Uterus (tissue), 4 donors: ENCODE results near the gene KRT7. TPM values are rescaled to one million over a fixed set of nuclear protein-coding genes. Genes with fewer than 3 reads are reported as not detected.
"Not testable (repeated sequence)": the region's sequence is repeated elsewhere in the genome, so short reads cannot be mapped to it uniquely, and the experiment has no call there.

Experiments used
- DNase-seq, 2 donors: peaks; one replicate each; pipeline ENCODE4 v3.0.0-alpha.2; 2019 to 2020
- H3K27ac ChIP-seq, 2 donors: fragments of 200-600 bp; sonication (generic); 1 replicate in 1 of 2; 2 replicates in 1 of 2; pipeline ENCODE4 v1.5.1; 2016 to 2018
- H3K27me3 ChIP-seq, 2 donors: fragments of 200-600 bp; sonication (generic); one replicate each; pipeline ENCODE4 v1.5.1; 2018 to 2019; ENCODE audit warnings: control low read depth in 1 of 2
- H3K36me3 ChIP-seq, 2 donors: fragments of 200-600 bp; sonication (generic); one replicate each; pipeline ENCODE4 v1.5.1; 2019; ENCODE audit warnings: control low read depth in 1 of 2
- H3K4me1 ChIP-seq, 2 donors: fragments of 200-600 bp; sonication (generic); one replicate each; pipeline ENCODE4 v1.5.1; 2018 to 2019; ENCODE audit warnings: control low read depth in 1 of 2
- H3K4me3 ChIP-seq, 2 donors: fragments of 200-600 bp; sonication (generic); 1 replicate in 1 of 2; 2 replicates in 1 of 2; pipeline ENCODE4 v1.5.1; 2018 to 2019; ENCODE audit warnings: mild to moderate bottlenecking in 1 of 2
- H3K9me3 ChIP-seq, 2 donors: fragments of 200-600 bp; sonication (generic); one replicate each; pipeline ENCODE4 v1.5.1; 2019; ENCODE audit warnings: control low read depth in 1 of 2
- CTCF ChIP-seq, 4 experiments: fragments of 200-600 bp in 2 of 4; fragments of 450-650 bp in 2 of 4; sonication (generic) in 2 of 4; IDR thresholded peaks; one replicate each; pipeline ENCODE4 v1.5.1; 2016 to 2019; ENCODE audit warnings: antibody characterized with exemption in 4 of 4, mild to moderate bottlenecking in 2 of 4, moderate library complexity in 1 of 4
- POLR2A ChIP-seq, 2 donors: fragments of 450-650 bp; IDR thresholded peaks; one replicate each; pipeline ENCODE4 v1.6.1; 2016; ENCODE audit warnings: antibody characterized with exemption in 2 of 2, mild to moderate bottlenecking in 1 of 2, moderate library complexity in 1 of 2
- intact Hi-C: fragments of 100-400 bp; cut with DNase I; formaldehyde crosslinking; loops from one replicate; pipeline ENCODE4 v1.15.1; 2023; ENCODE audit warnings: low total_unique reads
- total RNA-seq, 4 donors: library from RNA; depleted of rRNA in 3 of 4; stranded (reverse); fragments of >200 nt in 3 of 4; gene quantifications; one replicate each; pipeline versions ENCODE4 v1.1.0 to v1.2.4, GENCODE V29; 2014 to 2023
- donor health status: DM: yes; HTN: yes; CAD: no.

The KRT7 gene
- total RNA-seq, 4 donors from 2014 or later, result 2.1 to 51.2 (median 5.1) TPM; not detected in 1

DNA sequence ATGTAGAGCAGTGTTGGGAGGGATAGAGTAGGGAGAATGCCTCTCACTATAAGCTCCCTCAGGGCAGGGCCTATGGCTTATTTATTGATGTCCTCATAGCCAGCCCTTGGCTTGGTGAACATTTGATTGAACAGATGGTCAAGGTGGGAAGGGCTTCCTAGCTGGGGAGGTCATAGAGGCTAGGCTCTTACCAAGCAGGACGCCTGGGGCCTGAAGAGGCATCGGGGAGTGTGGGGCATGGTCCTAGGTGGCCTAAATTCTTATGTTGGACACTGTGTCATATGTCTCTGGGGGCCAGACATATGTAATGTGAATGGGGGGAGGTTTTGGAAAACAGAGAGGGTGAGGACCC, 23.5 kb downstream of the KRT7 start:
- Histone ChIP-seq H3K27me3 (peaks cover 0 to 8% of the 10 kb centered on the region in 2 donors), H3K27ac (no peak overlapping the region), H3K9me3 (no peaks in the 10 kb centered on the region), H3K4me3 (no peak overlapping the region), H3K4me1 (peaks cover 0 to 8% of the 10 kb centered on the region in 2 donors), H3K36me3 (no peaks in the 10 kb centered on the region)
- no peak for DNase-seq
- intact Hi-C loops, result no loop called here
- TF ChIP-seq POLR2A (IDR thresholded peaks at IDR 0.05) (no peak), CTCF (IDR thresholded peaks at IDR 0.05) (no peak)

GRCh38 chr12:52257074-52257551, 24.1 kb downstream of the KRT7 start:
- peaks cover 0 to 8% of the 10 kb centered on the region in 2 donors for H3K4me1 ChIP-seq
- TF ChIP-seq POLR2A (IDR thresholded peaks at IDR 0.05), result no peak
- no peak for TF ChIP-seq CTCF (IDR thresholded peaks at IDR 0.05)
- intact Hi-C loops, result no loop called here
- no peaks in the 10 kb centered on the region for H3K9me3 ChIP-seq
- H3K4me3 ChIP-seq, result no peak overlapping the region
- H3K27ac ChIP-seq, result no peak overlapping the region
- no peaks in the 10 kb centered on the region for H3K36me3 ChIP-seq
- no peak for DNase-seq
- H3K27me3 ChIP-seq, result peaks cover 0 to 8% of the 10 kb centered on the region in 2 donors

GRCh38 chr12:52257922-52258321, 24.9 kb downstream of the KRT7 start:
- H3K9me3 ChIP-seq, DNase-seq, H3K36me3 ChIP-seq, H3K27me3 ChIP-seq, H3K27ac ChIP-seq, intact Hi-C loops, H3K4me1 ChIP-seq, H3K4me3 ChIP-seq: not testable (repeated sequence)

- intact Hi-C loops, result no loop called here
- H3K27me3 ChIP-seq, result peaks cover 0 to 8% of the 10 kb centered on the region in 2 donors
- no peaks in the 10 kb centered on the region for H3K9me3 ChIP-seq
- no peak overlapping the region for H3K4me3 ChIP-seq
- H3K27ac ChIP-seq, result no peak overlapping the region
- no peak for DNase-seq
- H3K36me3 ChIP-seq, result no peaks in the 10 kb centered on the region
- TF ChIP-seq POLR2A (IDR thresholded peaks at IDR 0.05), result no peak
- peak in 1 of 4 experiments; percentile 12 for TF ChIP-seq CTCF (IDR thresholded peaks at IDR 0.05)
- peaks cover 0 to 8% of the 10 kb centered on the region in 2 donors for H3K4me1 ChIP-seq
Measured at GRCh38 chr12:52258335-52258901, 25.4 kb downstream of the KRT7 start.

- H3K27ac ChIP-seq, result no peak overlapping the region
- TF ChIP-seq CTCF (IDR thresholded peaks at IDR 0.05) (no peak), POLR2A (IDR thresholded peaks at IDR 0.05) (no peak)
- intact Hi-C loops, result no loop called here
- H3K27me3 ChIP-seq, result peaks cover 0 to 8% of the 10 kb centered on the region in 2 donors
- no peaks in the 10 kb centered on the region for H3K9me3 ChIP-seq
- H3K4me3 ChIP-seq, result no peak overlapping the region
- no peaks in the 10 kb centered on the region for H3K36me3 ChIP-seq
- H3K4me1 ChIP-seq, result peaks cover 0 to 8% of the 10 kb centered on the region in 2 donors
- DNase-seq, result no peak
Measured at GRCh38 chr12:52259657-52260243, 26.7 kb downstream of the KRT7 start.
